IMR-90 (cell line): ENCODE measurements around the gene GOLIM4. TPM values are rescaled to one million over a fixed set of nuclear protein-coding genes. Genes with fewer than 3 reads are reported as not detected.

Experiments
- ATAC-seq: fragments of 200-7000 bp; cut with Tn5 transposase; 2 replicates; pipeline ENCODE4 v1.9.1; 2020; ENCODE audit warnings: low read depth, mild to moderate bottlenecking, moderate library complexity
- BruUV-seq: library from RNA; stranded (reverse); fragments of 400-500 nt; replicated peaks from 2 replicates; lab custom pipeline; 2021; lab: Mats Ljungman, UMichigan
- CTCF ChIA-PET: fragments of 300-600 bp; formaldehyde crosslinking; extraction: SDS; loops from one replicate; lab custom pipeline; 2021; ENCODE audit warnings: antibody characterized with exemption; lab: Yijun Ruan, JAX
- POLR2A ChIA-PET: fragments of 300-600 bp; sonication (Branson Sonifier 250); formaldehyde crosslinking; loops from one replicate; lab custom pipeline; 2022; ENCODE audit warnings: antibody characterized with exemption; ENCODE audit not compliant: unreplicated experiment; lab: Charles Lee
- DNase-seq: peaks from one replicate; pipeline ENCODE4 v3.0.0; 2013
- H2AFZ ChIP-seq: replicated peaks from 2 replicates; pipeline ENCODE3; 2013; ENCODE audit warnings: low read length, mild to moderate bottlenecking; ENCODE audit not compliant: poor library complexity
- H2AK5ac ChIP-seq: 2 replicates; pipeline ENCODE4 v1.6.1; 2013; ENCODE audit warnings: low read depth, low read length, inconsistent platforms
- H2AK9ac ChIP-seq: replicated peaks from 2 replicates; pipeline ENCODE3; 2013; ENCODE audit warnings: mild to moderate bottlenecking, low read depth, low read length, moderate library complexity; ENCODE audit not compliant: poor library complexity
- H2BK120ac ChIP-seq: 2 replicates; pipeline ENCODE4 v1.6.1; 2013; ENCODE audit warnings: low read depth, low read length, inconsistent platforms
- H2BK15ac ChIP-seq: 3 replicates; pipeline ENCODE4 v1.6.1; 2013; ENCODE audit warnings: low read depth, low read length, inconsistent platforms
- H2BK20ac ChIP-seq: 2 replicates; pipeline ENCODE4 v1.6.1; 2013; ENCODE audit warnings: low read depth, mild to moderate bottlenecking, inconsistent platforms, low read length, moderate library complexity
- H2BK5ac ChIP-seq: 2 replicates; pipeline ENCODE4 v1.6.1; 2013; ENCODE audit warnings: mild to moderate bottlenecking, low read depth, low read length, inconsistent platforms; ENCODE audit not compliant: poor library complexity, severe bottlenecking
- H3K14ac ChIP-seq: replicated peaks from 2 replicates; pipeline ENCODE4 v1.6.1; 2013; ENCODE audit warnings: low read depth, low read length, inconsistent platforms
- H3K18ac ChIP-seq: 2 replicates; pipeline ENCODE4 v1.6.1; 2013; ENCODE audit warnings: low read depth, low read length, control low read depth
- H3K23ac ChIP-seq: 2 replicates; pipeline ENCODE4 v1.6.1; 2013; ENCODE audit warnings: low read depth, low read length, inconsistent platforms
- H3K27ac ChIP-seq: 2 replicates; pipeline ENCODE4 v1.5.1; 2013; ENCODE audit warnings: mild to moderate bottlenecking, control low read depth, low read length; ENCODE audit not compliant: insufficient read depth
- H3K27me3 ChIP-seq: 2 replicates; pipeline ENCODE4 v1.6.1; 2013; ENCODE audit warnings: low read length; ENCODE audit not compliant: control insufficient read depth, insufficient read depth
- H3K36me3 ChIP-seq: 2 replicates; pipeline ENCODE4 v1.6.1; 2013; ENCODE audit warnings: low read length, mixed read lengths; ENCODE audit not compliant: control insufficient read depth, insufficient read depth
- H3K4ac ChIP-seq: 2 replicates; pipeline ENCODE4 v1.6.1; 2013; ENCODE audit warnings: low read depth, low read length, inconsistent platforms
- H3K4me1 ChIP-seq: 2 replicates; pipeline ENCODE4 v1.6.1; 2013; ENCODE audit warnings: low read length, mixed read lengths; ENCODE audit not compliant: control insufficient read depth, insufficient read depth
- H3K4me2 ChIP-seq: 2 replicates; pipeline ENCODE4 v1.6.1; 2013; ENCODE audit warnings: low read depth, mild to moderate bottlenecking, control low read depth, low read length, moderate library complexity
- H3K4me3 ChIP-seq: 2 replicates; pipeline ENCODE4 v1.5.1; 2013; ENCODE audit warnings: low read depth, mild to moderate bottlenecking, control low read depth, low read length, moderate library complexity; ENCODE audit not compliant: insufficient read depth
- H3K56ac ChIP-seq: 2 replicates; pipeline ENCODE4 v1.6.1; 2013; ENCODE audit warnings: low read length, inconsistent platforms; ENCODE audit not compliant: insufficient read depth; ENCODE audit errors: extremely low read depth
- H3K79me1 ChIP-seq, 2 experiments: 2 replicates each; pipeline ENCODE4 v1.6.1; 2013; ENCODE audit warnings: low read length in 2 of 2, inconsistent platforms in 1 of 2, low read depth in 1 of 2
- H3K9ac ChIP-seq: 2 replicates; pipeline ENCODE4 v1.6.1; 2013; ENCODE audit warnings: low read depth, low read length, control low read depth
- H3K9me1 ChIP-seq: 2 replicates; pipeline ENCODE4 v1.6.1; 2013; ENCODE audit warnings: low read length, inconsistent platforms; ENCODE audit not compliant: insufficient read depth
- H3K9me3 ChIP-seq: 2 replicates; pipeline ENCODE4 v1.6.1; 2013; ENCODE audit warnings: low read length; ENCODE audit not compliant: control insufficient read depth, insufficient read depth
- H4K20me1 ChIP-seq: 2 replicates; pipeline ENCODE4 v1.6.1; 2013; ENCODE audit warnings: low read length, inconsistent platforms; ENCODE audit not compliant: insufficient read depth
- H4K5ac ChIP-seq: 2 replicates; pipeline ENCODE4 v1.6.1; 2013; ENCODE audit warnings: mild to moderate bottlenecking, low read depth, low read length, control low read depth
- H4K8ac ChIP-seq, 2 experiments: 2 replicates each; pipeline ENCODE4 v1.6.1; 2013; ENCODE audit warnings: low read depth in 2 of 2, low read length in 2 of 2, control low read depth in 1 of 2, inconsistent platforms in 1 of 2
- H4K91ac ChIP-seq: 2 replicates; pipeline ENCODE4 v1.6.1; 2013; ENCODE audit warnings: low read depth, low read length, inconsistent platforms; ENCODE audit not compliant: insufficient read depth
- BHLHE40 ChIP-seq: fragments of 150-350 bp; IDR thresholded peaks from 2 replicates; pipeline ENCODE4 v1.6.1; 2016; ENCODE audit warnings: mild to moderate bottlenecking, low read depth, low read length
- CEBPB ChIP-seq: IDR thresholded peaks from 2 replicates; pipeline ENCODE4 v1.6.1; 2012; ENCODE audit warnings: low read depth, low read length, improper control_type of control experiment
- CHD1 ChIP-seq: IDR thresholded peaks from 2 replicates; pipeline ENCODE4 v1.6.1; 2012; ENCODE audit warnings: low read depth, low read length, improper control_type of control experiment
- FOS ChIP-seq: fragments of 150-350 bp; IDR thresholded peaks from 2 replicates; pipeline ENCODE4 v1.6.1; 2016; ENCODE audit warnings: low read depth, low read length
- MAFK ChIP-seq: IDR thresholded peaks from 2 replicates; pipeline ENCODE4 v1.6.1; 2012; ENCODE audit warnings: low read depth, low read length, improper control_type of control experiment
- MAZ ChIP-seq: IDR thresholded peaks from 2 replicates; pipeline ENCODE4 v1.6.1; 2012; ENCODE audit warnings: low read depth, mild to moderate bottlenecking, low read length, improper control_type of control experiment, moderate library complexity, borderline replicate concordance
- MXI1 ChIP-seq: IDR thresholded peaks from 2 replicates; pipeline ENCODE4 v1.6.1; 2012; ENCODE audit warnings: low read depth, mild to moderate bottlenecking, low read length, moderate library complexity, borderline replicate concordance
- NFE2L2 ChIP-seq: fragments of 150-350 bp; IDR thresholded peaks from 2 replicates; pipeline ENCODE4 v1.6.1; 2016; ENCODE audit warnings: low read depth, mild to moderate bottlenecking, low read length
- POLR2A ChIP-seq: IDR thresholded peaks from 2 replicates; pipeline ENCODE4 v1.6.1; 2012; ENCODE audit warnings: mild to moderate bottlenecking, low read depth, low read length
- RAD21 ChIP-seq: IDR thresholded peaks from 2 replicates; pipeline ENCODE4 v1.6.1; 2012; ENCODE audit warnings: low read length, improper control_type of control experiment
- RCOR1 ChIP-seq: IDR thresholded peaks from 2 replicates; pipeline ENCODE4 v1.6.1; 2012; ENCODE audit warnings: mild to moderate bottlenecking, low read length, improper control_type of control experiment; ENCODE audit not compliant: insufficient replicate concordance
- RFX5 ChIP-seq: IDR thresholded peaks from 2 replicates; pipeline ENCODE4 v1.8.0; 2012; ENCODE audit warnings: low read depth, mild to moderate bottlenecking, low read length, moderate library complexity
- SMC3 ChIP-seq: fragments of 150-350 bp; IDR thresholded peaks from 2 replicates; pipeline ENCODE4 v1.6.1; 2016; ENCODE audit warnings: low read depth, mild to moderate bottlenecking, antibody characterized with exemption, low read length, moderate library complexity
- WGBS, 2 experiments: methylation state at CpG; one replicate each; pipeline versions ENCODE4 v1.1.5 to v1.1.7; 2013; ENCODE audit warnings: missing lambda C conversion rate in 2 of 2; ENCODE audit not compliant: insufficient read length in 1 of 2; ENCODE audit errors: extremely low coverage in 2 of 2; 5-methylcytosine and 5-hydroxymethylcytosine counted together
- dilution Hi-C: fragments of 300-500 bp; cut with HindIII; formaldehyde crosslinking; loops from one replicate; pipeline ENCODE4 v1.14.3; 2018; ENCODE audit warnings: low sequenced_read_pairs; ENCODE audit not compliant: unreplicated experiment
- in situ Hi-C: fragments of 300-500 bp; cut with MboI; formaldehyde crosslinking; loops from 3 replicates; pipeline ENCODE4 v1.14.3; 2019; ENCODE audit warnings: low sequenced_read_pairs, inconsistent platforms, mixed read lengths
- intact Hi-C: fragments of 100-400 bp; cut with micrococcal nuclease; formaldehyde crosslinking; loops from 2 replicates; pipeline ENCODE4 v1.10.0; 2022
- polyA plus RNA-seq, 3 experiments: library from polyadenylated mRNA; depleted of rRNA; stranded (reverse); fragments of >200 nt; gene quantifications; 2 replicates each; pipeline ENCODE4 v1.2.3, GENCODE V29; 2012; ENCODE audit warnings: low replicate concordance in 1 of 3
- total RNA-seq: library from RNA; depleted of rRNA; stranded (reverse); fragments of >200 nt; gene quantifications from 2 replicates; pipeline ENCODE4 v1.2.3, GENCODE V29; 2012
- TF ChIP-seq, protein P1 (sequence below): conservative IDR thresholded peaks from 2 replicates; pipeline ENCODE4 v1.5.1; 2012; ENCODE audit warnings: mild to moderate bottlenecking, low read depth, low read length, improper control_type of control experiment
- TF ChIP-seq, protein P2 (sequence below): fragments of 150-350 bp; IDR thresholded peaks from 2 replicates; pipeline ENCODE4 v1.6.1; 2016; ENCODE audit warnings: low read depth, mild to moderate bottlenecking, low read length, moderate library complexity, borderline replicate concordance
- TF ChIP-seq, protein P3 (sequence below): fragments of 150-350 bp; IDR thresholded peaks from 2 replicates; pipeline ENCODE4 v1.6.1; 2017; ENCODE audit warnings: mild to moderate bottlenecking, antibody characterized with exemption, low read length, low read depth

GOLIM4 gene
- total and polyA plus RNA-seq, 2 of the 4 experiments (the other 2 are of a cell fraction), result 44.6 to 71.2 TPM

DNA sequence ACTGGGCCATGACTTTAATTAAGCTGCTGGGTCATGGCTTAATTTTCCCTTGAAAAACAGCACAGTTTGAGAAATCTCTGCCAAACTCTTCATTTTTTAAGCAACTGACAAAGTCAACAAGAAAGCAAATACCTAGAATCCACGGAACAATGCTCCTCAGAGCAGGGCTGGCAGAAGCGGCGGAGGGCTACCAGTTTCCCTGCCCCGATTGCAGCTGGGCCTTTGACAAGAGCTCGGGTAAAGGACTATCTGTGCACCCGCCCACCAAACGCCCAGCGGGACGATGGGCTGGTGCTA is 1.2 kb downstream of the GOLIM4 start:
- Histone ChIP-seq H3K9me3 (no peaks in the 10 kb centered on the region), H2AFZ (peak overlapping the region; percentile 100), H4K5ac (no peak overlapping the region), H2BK120ac (no peak overlapping the region), H2BK20ac (no peak overlapping the region), H3K27ac (peak overlapping the region; percentile 90), H2AK9ac (peak overlapping the region; percentile 56), H2BK5ac (peak overlapping the region; percentile 97), H4K91ac (no peak overlapping the region), H2BK15ac (no peak overlapping the region), H3K14ac (no peak overlapping the region; the same call in 1 of the 2 replicates), H3K4me1 (peaks cover 11% of the 10 kb centered on the region), H3K36me3 (no peaks in the 10 kb centered on the region; the same call in 1 of the 2 replicates), H3K23ac (peak overlapping the region; percentile 80; the same call in 1 of the 2 replicates), H2AK5ac (no peak overlapping the region), H3K4ac (no peak overlapping the region; the same call in 1 of the 2 replicates), H3K18ac (no peak overlapping the region), H3K79me1 (peaks cover 3 to 15% of the 10 kb centered on the region in 2 experiments; a peak in 3 of 4 replicates), H3K4me3 (peak overlapping the region; percentile 74), H3K27me3 (no peaks in the 10 kb centered on the region), H4K20me1 (peaks cover 26% of the 10 kb centered on the region; the same call in 1 of the 2 replicates), H3K4me2 (peak overlapping the region; percentile 86), H4K8ac (peak overlapping the region in 1 of 2 experiments; percentile 42; a peak in 1 of 4 replicates), H3K9me1 (no peaks in the 10 kb centered on the region), H3K9ac (peak overlapping the region; percentile 49), H3K56ac (peak overlapping the region; percentile 59)
- in situ Hi-C loops (loop anchor here (25.0 kb wide), 2 partner anchors 1018 to 1668 kb away; partner anchors contain the start of genes ACTRT3, MYNN and TERC), intact Hi-C loops (loop anchor here (2.0 to 5.0 kb wide), 3 partner anchors 14 to 152 kb away; no protein-coding TSS in a partner anchor), dilution Hi-C loops (no loop called here)
- ChIA-PET POLR2A (no interaction called here), CTCF (interaction anchor here (0.7 to 2.4 kb wide), 7 partner anchors 15 to 71 kb away, joined by 3 to 11 read pairs (median 5); no protein-coding TSS in a partner anchor)
- DNase-seq (no peak), ATAC-seq (peak; percentile 10)
- no TSS peak for BruUV-seq
- TF ChIP-seq BHLHE40 (no peak), MXI1 (no peak), CEBPB (no peak), MAFK (no peak), SMC3 (no peak; the same call in 1 of the 2 replicates), RFX5 (no peak), RAD21 (no peak; the same call in 1 of the 2 replicates), MAZ (no peak), FOS (no peak), POLR2A (no peak), CHD1 (no peak), NFE2L2 (no peak), RCOR1 (no peak)
- TF ChIP-seq, protein P1, sequence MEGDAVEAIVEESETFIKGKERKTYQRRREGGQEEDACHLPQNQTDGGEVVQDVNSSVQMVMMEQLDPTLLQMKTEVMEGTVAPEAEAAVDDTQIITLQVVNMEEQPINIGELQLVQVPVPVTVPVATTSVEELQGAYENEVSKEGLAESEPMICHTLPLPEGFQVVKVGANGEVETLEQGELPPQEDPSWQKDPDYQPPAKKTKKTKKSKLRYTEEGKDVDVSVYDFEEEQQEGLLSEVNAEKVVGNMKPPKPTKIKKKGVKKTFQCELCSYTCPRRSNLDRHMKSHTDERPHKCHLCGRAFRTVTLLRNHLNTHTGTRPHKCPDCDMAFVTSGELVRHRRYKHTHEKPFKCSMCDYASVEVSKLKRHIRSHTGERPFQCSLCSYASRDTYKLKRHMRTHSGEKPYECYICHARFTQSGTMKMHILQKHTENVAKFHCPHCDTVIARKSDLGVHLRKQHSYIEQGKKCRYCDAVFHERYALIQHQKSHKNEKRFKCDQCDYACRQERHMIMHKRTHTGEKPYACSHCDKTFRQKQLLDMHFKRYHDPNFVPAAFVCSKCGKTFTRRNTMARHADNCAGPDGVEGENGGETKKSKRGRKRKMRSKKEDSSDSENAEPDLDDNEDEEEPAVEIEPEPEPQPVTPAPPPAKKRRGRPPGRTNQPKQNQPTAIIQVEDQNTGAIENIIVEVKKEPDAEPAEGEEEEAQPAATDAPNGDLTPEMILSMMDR, result no peak
- TF ChIP-seq, protein P2, sequence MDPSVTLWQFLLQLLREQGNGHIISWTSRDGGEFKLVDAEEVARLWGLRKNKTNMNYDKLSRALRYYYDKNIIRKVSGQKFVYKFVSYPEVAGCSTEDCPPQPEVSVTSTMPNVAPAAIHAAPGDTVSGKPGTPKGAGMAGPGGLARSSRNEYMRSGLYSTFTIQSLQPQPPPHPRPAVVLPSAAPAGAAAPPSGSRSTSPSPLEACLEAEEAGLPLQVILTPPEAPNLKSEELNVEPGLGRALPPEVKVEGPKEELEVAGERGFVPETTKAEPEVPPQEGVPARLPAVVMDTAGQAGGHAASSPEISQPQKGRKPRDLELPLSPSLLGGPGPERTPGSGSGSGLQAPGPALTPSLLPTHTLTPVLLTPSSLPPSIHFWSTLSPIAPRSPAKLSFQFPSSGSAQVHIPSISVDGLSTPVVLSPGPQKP, result no peak
- TF ChIP-seq, protein P3, sequence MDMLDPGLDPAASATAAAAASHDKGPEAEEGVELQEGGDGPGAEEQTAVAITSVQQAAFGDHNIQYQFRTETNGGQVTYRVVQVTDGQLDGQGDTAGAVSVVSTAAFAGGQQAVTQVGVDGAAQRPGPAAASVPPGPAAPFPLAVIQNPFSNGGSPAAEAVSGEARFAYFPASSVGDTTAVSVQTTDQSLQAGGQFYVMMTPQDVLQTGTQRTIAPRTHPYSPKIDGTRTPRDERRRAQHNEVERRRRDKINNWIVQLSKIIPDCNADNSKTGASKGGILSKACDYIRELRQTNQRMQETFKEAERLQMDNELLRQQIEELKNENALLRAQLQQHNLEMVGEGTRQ, result no peak
- no CpG with 5 or more reads among the region's 9 CpGs for WGBS, 2 experiments
